ENCODE measurements around the gene MYL11.

The MYL11 gene

DNA sequence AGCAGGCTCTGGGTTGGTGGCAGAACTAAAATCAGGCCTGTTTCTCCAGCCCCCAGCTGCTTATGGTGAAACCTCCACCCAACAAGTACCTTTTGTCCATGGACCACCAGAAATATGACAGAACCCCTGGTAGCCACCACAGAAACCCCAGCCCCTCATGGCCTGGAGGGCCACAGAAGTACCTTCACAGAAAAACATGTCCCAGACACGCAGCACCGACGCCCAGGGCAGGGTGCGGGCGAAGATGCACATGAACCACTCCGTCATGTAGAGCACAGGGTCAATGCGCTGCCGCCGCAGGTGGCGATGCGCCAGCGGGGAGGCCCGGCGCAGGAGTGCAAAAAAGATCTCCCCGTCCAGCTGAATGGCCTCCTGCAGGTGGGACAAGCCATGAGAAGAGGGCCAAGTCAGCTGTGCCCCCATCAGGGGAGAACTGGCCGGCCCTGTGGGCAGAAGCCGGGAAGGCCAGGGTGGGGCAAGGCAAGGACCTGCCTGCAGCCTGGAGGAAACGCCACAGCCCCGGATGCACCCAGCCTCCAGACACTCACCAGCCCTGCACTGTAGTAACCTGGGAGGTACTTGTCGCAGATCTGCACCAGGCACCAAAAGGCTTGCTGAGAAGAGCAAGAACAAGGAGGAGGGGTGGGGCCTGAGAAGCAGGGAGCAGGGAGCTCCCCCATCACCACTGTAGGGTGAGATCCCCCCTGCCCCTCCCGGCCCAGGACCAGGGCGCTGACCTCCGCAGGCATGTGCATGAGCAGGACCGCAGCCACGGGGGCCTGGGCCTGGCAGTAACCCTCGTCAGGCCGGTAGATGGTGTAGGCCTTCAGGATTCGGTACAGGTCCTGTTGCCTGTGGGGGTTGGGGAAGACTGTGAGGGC lies 15.4 kb upstream of the MYL11 start:
- TF ChIP-seq, protein P1, sequence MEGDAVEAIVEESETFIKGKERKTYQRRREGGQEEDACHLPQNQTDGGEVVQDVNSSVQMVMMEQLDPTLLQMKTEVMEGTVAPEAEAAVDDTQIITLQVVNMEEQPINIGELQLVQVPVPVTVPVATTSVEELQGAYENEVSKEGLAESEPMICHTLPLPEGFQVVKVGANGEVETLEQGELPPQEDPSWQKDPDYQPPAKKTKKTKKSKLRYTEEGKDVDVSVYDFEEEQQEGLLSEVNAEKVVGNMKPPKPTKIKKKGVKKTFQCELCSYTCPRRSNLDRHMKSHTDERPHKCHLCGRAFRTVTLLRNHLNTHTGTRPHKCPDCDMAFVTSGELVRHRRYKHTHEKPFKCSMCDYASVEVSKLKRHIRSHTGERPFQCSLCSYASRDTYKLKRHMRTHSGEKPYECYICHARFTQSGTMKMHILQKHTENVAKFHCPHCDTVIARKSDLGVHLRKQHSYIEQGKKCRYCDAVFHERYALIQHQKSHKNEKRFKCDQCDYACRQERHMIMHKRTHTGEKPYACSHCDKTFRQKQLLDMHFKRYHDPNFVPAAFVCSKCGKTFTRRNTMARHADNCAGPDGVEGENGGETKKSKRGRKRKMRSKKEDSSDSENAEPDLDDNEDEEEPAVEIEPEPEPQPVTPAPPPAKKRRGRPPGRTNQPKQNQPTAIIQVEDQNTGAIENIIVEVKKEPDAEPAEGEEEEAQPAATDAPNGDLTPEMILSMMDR (IDR thresholded peaks at IDR 0.05; ENCODE audit: borderline replicate concordance, extremely low read depth, low read length, poor library complexity, severe bottlenecking), result no peak
- TF ChIP-seq EZH2 (IDR thresholded peaks at IDR 0.05; ENCODE audit: borderline replicate concordance, low read depth, low read length, severe bottlenecking), result no peak

DNA sequence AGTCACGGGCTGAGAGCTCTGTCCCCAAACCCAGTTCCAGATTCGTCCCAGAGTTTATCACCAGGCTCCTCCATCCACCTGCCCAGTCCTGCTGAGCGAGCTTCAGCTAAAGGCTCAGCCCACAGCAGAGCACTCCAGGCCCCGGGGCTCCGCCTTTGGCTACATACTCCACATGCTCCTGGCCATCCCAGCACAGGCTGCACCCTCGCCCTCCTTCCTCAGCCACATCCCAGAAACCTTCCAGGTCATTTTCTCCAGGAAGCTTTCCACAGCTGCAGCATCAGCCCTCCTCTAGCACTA lies 14.8 kb upstream of the MYL11 start:
- Histone ChIP-seq H3K4me3 (ENCODE audit: low read depth in 1 of 2, low read length in 2 of 2) (no peak overlapping the region), H3K9ac (ENCODE audit: low read depth, low read length) (no peak overlapping the region), H3K27me3 (ENCODE audit: insufficient read depth, low read length, poor library complexity) (no peaks in the 10 kb centered on the region), H3K36me3 (ENCODE audit: insufficient read depth, low read length) (peaks cover 71% of the 10 kb centered on the region), H3K27ac (ENCODE audit: low read length) (no peak overlapping the region), H2AFZ (ENCODE audit: low read depth, low read length) (no peak overlapping the region), H3K79me2 (ENCODE audit: insufficient read depth, low read length) (peaks cover 50% of the 10 kb centered on the region), H4K20me1 (ENCODE audit: insufficient read depth, low read length) (peaks cover 7% of the 10 kb centered on the region; the same call in 1 of the 2 replicates), H3K4me2 (ENCODE audit: insufficient read depth, low read length) (no peak overlapping the region), H3K4me1 (ENCODE audit: insufficient read depth, low read length) (peaks cover 25% of the 10 kb centered on the region), H3K9me3 (ENCODE audit: insufficient read depth, low read length, severe bottlenecking) (no peaks in the 10 kb centered on the region)
- ATAC-seq (ENCODE audit: insufficient read depth, low read depth), result no peak
- DNase-seq, result no peak
- no peak for TF ChIP-seq EZH2 (IDR thresholded peaks at IDR 0.05; ENCODE audit: borderline replicate concordance, low read depth, low read length, severe bottlenecking)
- TF ChIP-seq, protein P1 (IDR thresholded peaks at IDR 0.05; ENCODE audit: borderline replicate concordance, extremely low read depth, low read length, poor library complexity, severe bottlenecking), result no peak

More for the DNA sequence above, 15.4 kb upstream of the MYL11 start:
- Histone ChIP-seq H3K4me2 (ENCODE audit: insufficient read depth, low read length) (no peak overlapping the region), H2AFZ (ENCODE audit: low read depth, low read length) (no peak overlapping the region), H4K20me1 (ENCODE audit: insufficient read depth, low read length) (peaks cover 9% of the 10 kb centered on the region; the same call in 1 of the 2 replicates), H3K27ac (ENCODE audit: low read length) (no peak overlapping the region), H3K27me3 (ENCODE audit: insufficient read depth, low read length, poor library complexity) (no peaks in the 10 kb centered on the region), H3K4me3 (ENCODE audit: low read depth in 1 of 2, low read length in 2 of 2) (no peak overlapping the region), H3K36me3 (ENCODE audit: insufficient read depth, low read length) (peaks cover 68% of the 10 kb centered on the region), H3K4me1 (ENCODE audit: insufficient read depth, low read length) (peaks cover 30% of the 10 kb centered on the region), H3K79me2 (ENCODE audit: insufficient read depth, low read length) (peaks cover 50% of the 10 kb centered on the region), H3K9me3 (ENCODE audit: insufficient read depth, low read length, severe bottlenecking) (no peaks in the 10 kb centered on the region), H3K9ac (ENCODE audit: low read depth, low read length) (no peak overlapping the region)
- ATAC-seq (ENCODE audit: insufficient read depth, low read depth) (no peak), DNase-seq (no peak)

DNA sequence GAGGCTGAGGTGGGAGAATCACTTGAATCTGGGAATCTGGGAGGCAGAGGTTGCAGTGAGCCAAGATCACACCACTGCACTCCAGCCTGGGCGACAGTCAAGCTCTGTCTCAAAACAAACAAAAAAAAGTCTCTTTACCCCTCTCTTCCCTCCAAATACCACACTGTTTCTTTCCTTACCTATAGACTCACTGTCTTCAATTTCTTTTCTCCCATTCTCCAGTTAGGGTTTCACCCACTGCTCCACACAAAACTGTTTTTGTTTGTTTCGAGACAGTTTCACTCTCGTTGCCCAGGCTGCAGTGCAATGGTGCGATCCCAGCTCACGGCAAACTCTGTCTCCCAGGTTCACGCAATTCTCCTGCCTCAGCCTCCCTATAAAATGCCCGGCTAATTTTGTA lies 13.4 kb upstream of the MYL11 start:
- Histone ChIP-seq H3K27ac (ENCODE audit: low read length) (no peak overlapping the region), H4K20me1 (ENCODE audit: insufficient read depth, low read length) (peaks cover 13% of the 10 kb centered on the region; the same call in 1 of the 2 replicates), H3K36me3 (ENCODE audit: insufficient read depth, low read length) (peaks cover 82% of the 10 kb centered on the region), H3K9ac (ENCODE audit: low read depth, low read length) (no peak overlapping the region), H2AFZ (ENCODE audit: low read depth, low read length) (no peak overlapping the region), H3K4me3 (ENCODE audit: low read depth in 1 of 2, low read length in 2 of 2) (no peak overlapping the region), H3K4me2 (ENCODE audit: insufficient read depth, low read length) (no peak overlapping the region), H3K9me3 (ENCODE audit: insufficient read depth, low read length, severe bottlenecking) (no peaks in the 10 kb centered on the region), H3K27me3 (ENCODE audit: insufficient read depth, low read length, poor library complexity) (no peaks in the 10 kb centered on the region), H3K4me1 (ENCODE audit: insufficient read depth, low read length) (peaks cover 24% of the 10 kb centered on the region), H3K79me2 (ENCODE audit: insufficient read depth, low read length) (peaks cover 54% of the 10 kb centered on the region)
- TF ChIP-seq EZH2 (IDR thresholded peaks at IDR 0.05; ENCODE audit: borderline replicate concordance, low read depth, low read length, severe bottlenecking), result no peak
- TF ChIP-seq, protein P1 (IDR thresholded peaks at IDR 0.05; ENCODE audit: borderline replicate concordance, extremely low read depth, low read length, poor library complexity, severe bottlenecking), result no peak
- ATAC-seq (ENCODE audit: insufficient read depth, low read depth) (no peak), DNase-seq (no peak)
